Measurements from ENCODE around the gene RBM33.

The RBM33 gene

DNA sequence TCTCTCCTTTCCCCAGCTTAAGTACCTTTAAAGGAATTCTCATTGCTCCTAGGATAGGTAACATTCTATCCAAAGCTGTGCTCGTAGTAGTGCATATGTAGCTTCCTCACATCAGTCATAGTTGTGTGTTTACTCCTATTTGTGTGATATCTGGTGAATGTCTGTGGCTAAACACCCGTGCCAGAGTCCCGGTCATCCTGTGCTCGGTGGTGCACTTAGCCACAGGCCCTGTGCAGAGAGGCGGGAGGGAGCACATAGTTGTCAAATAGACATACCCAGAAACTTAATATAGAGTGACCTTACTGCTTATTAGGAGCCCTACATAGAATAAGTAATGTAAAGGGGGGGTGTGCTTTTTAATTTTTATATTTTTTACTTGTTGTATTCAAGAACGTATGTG lies 76.6 kb downstream of the RBM33 start:
- peaks cover 100% of the 10 kb centered on the region for H3K4me1 ChIP-seq (ENCODE audit: insufficient read depth, low read length, severe bottlenecking)
- H3K36me3 ChIP-seq (ENCODE audit: insufficient read depth, low read length): peaks cover 48% of the 10 kb centered on the region
- H3K27me3 ChIP-seq (ENCODE audit: insufficient read depth, low read length): no peaks in the 10 kb centered on the region
- H3K9me3 ChIP-seq (ENCODE audit: low read length): no peaks in the 10 kb centered on the region
- H2AFZ ChIP-seq (ENCODE audit: low read length): no peak overlapping the region
- no peaks in the 10 kb centered on the region for H4K20me1 ChIP-seq (ENCODE audit: insufficient read depth, low read length)
- peak overlapping the region; percentile 60 for H3K9ac ChIP-seq (ENCODE audit: low read length)
- H3K4me3 ChIP-seq (ENCODE audit: low read depth, low read length, poor library complexity, severe bottlenecking): peak overlapping the region; percentile 16
- no peaks in the 10 kb centered on the region for H3F3A ChIP-seq (ENCODE audit: insufficient read depth, low read length)
- peaks cover 57% of the 10 kb centered on the region for H3K79me2 ChIP-seq (ENCODE audit: insufficient read depth, low read length)
- no peaks in the 10 kb centered on the region for H3K9me2 ChIP-seq (ENCODE audit: low read depth, low read length)
- TF ChIP-seq, protein P1, sequence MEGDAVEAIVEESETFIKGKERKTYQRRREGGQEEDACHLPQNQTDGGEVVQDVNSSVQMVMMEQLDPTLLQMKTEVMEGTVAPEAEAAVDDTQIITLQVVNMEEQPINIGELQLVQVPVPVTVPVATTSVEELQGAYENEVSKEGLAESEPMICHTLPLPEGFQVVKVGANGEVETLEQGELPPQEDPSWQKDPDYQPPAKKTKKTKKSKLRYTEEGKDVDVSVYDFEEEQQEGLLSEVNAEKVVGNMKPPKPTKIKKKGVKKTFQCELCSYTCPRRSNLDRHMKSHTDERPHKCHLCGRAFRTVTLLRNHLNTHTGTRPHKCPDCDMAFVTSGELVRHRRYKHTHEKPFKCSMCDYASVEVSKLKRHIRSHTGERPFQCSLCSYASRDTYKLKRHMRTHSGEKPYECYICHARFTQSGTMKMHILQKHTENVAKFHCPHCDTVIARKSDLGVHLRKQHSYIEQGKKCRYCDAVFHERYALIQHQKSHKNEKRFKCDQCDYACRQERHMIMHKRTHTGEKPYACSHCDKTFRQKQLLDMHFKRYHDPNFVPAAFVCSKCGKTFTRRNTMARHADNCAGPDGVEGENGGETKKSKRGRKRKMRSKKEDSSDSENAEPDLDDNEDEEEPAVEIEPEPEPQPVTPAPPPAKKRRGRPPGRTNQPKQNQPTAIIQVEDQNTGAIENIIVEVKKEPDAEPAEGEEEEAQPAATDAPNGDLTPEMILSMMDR (IDR thresholded peaks at IDR 0.05; ENCODE audit: low read length): no peak
- no peak for TF ChIP-seq EZH2 (IDR thresholded peaks at IDR 0.05; ENCODE audit: borderline replicate concordance, low read length)
- peak overlapping the region; percentile 83 for H3K4me2 ChIP-seq (ENCODE audit: low read length)
- peak overlapping the region; percentile 95 for H3K27ac ChIP-seq (ENCODE audit: low read depth, low read length, poor library complexity, severe bottlenecking)

GRCh38 chr7:155722118-155722517 lies 77.7 kb downstream of the RBM33 start:
- peaks cover 68% of the 10 kb centered on the region for H3K79me2 ChIP-seq (ENCODE audit: insufficient read depth, low read length)
- H3K9me2 ChIP-seq (ENCODE audit: low read depth, low read length): no peaks in the 10 kb centered on the region
- peaks cover 100% of the 10 kb centered on the region for H3K4me1 ChIP-seq (ENCODE audit: insufficient read depth, low read length, severe bottlenecking)
- no peak overlapping the region for H2AFZ ChIP-seq (ENCODE audit: low read length)
- TF ChIP-seq, protein P1 (IDR thresholded peaks at IDR 0.05; ENCODE audit: low read length): no peak
- H3K27ac ChIP-seq (ENCODE audit: low read depth, low read length, poor library complexity, severe bottlenecking): peak overlapping the region; percentile 95
- H4K20me1 ChIP-seq (ENCODE audit: insufficient read depth, low read length): no peaks in the 10 kb centered on the region
- H3K4me3 ChIP-seq (ENCODE audit: low read depth, low read length, poor library complexity, severe bottlenecking): peak overlapping the region; percentile 50
- H3F3A ChIP-seq (ENCODE audit: insufficient read depth, low read length): no peaks in the 10 kb centered on the region
- H3K9ac ChIP-seq (ENCODE audit: low read length): peak overlapping the region; percentile 60
- no peaks in the 10 kb centered on the region for H3K9me3 ChIP-seq (ENCODE audit: low read length)
- no peaks in the 10 kb centered on the region for H3K27me3 ChIP-seq (ENCODE audit: insufficient read depth, low read length)
- peak overlapping the region; percentile 83 for H3K4me2 ChIP-seq (ENCODE audit: low read length)
- H3K36me3 ChIP-seq (ENCODE audit: insufficient read depth, low read length): peaks cover 45% of the 10 kb centered on the region

GRCh38 chr7:155722936-155723335 lies 78.5 kb downstream of the RBM33 start:
- Histone ChIP-seq H3K4me2 (ENCODE audit: low read length) (peak overlapping the region; percentile 83), H3F3A (ENCODE audit: insufficient read depth, low read length) (no peaks in the 10 kb centered on the region), H3K79me2 (ENCODE audit: insufficient read depth, low read length) (peaks cover 62% of the 10 kb centered on the region), H3K9ac (ENCODE audit: low read length) (peak overlapping the region; percentile 60), H3K36me3 (ENCODE audit: insufficient read depth, low read length) (peaks cover 46% of the 10 kb centered on the region), H3K4me3 (ENCODE audit: low read depth, low read length, poor library complexity, severe bottlenecking) (peak overlapping the region; percentile 50), H3K9me2 (ENCODE audit: low read depth, low read length) (no peaks in the 10 kb centered on the region), H3K27me3 (ENCODE audit: insufficient read depth, low read length) (no peaks in the 10 kb centered on the region), H2AFZ (ENCODE audit: low read length) (no peak overlapping the region), H3K4me1 (ENCODE audit: insufficient read depth, low read length, severe bottlenecking) (peaks cover 95% of the 10 kb centered on the region), H3K9me3 (ENCODE audit: low read length) (no peaks in the 10 kb centered on the region), H4K20me1 (ENCODE audit: insufficient read depth, low read length) (no peaks in the 10 kb centered on the region), H3K27ac (ENCODE audit: low read depth, low read length, poor library complexity, severe bottlenecking) (peak overlapping the region; percentile 95)
- TF ChIP-seq EZH2 (IDR thresholded peaks at IDR 0.05; ENCODE audit: borderline replicate concordance, low read length): no peak
- TF ChIP-seq, protein P1 (IDR thresholded peaks at IDR 0.05; ENCODE audit: low read length): no peak
